Measurements from ENCODE around the gene PTPN13. TPM values are rescaled to one million over a fixed set of nuclear protein-coding genes. Genes with fewer than 3 reads are reported as not detected.

The PTPN13 gene
- total and polyA plus RNA-seq, 8 donors = 2.3 to 38.6 (median 5.4) TPM

GRCh38 chr4:86737244-86737643, 143.1 kb downstream of the PTPN13 start:
- DNase-seq = no peak
- intact Hi-C loops (cut with DNase I; ENCODE audit: low total_unique reads) = no loop called here

GRCh38 chr4:86741846-86742245, 147.7 kb downstream of the PTPN13 start:
- Histone ChIP-seq H3K4me3 (no peak overlapping the region), H3K4me1 (no peaks in the 10 kb centered on the region), H3K27ac (no peak overlapping the region), H3K36me3 (peaks cover 0 to 31% (median 23%) of the 10 kb centered on the region in 4 donors), H3K9me3 (peaks cover 0 to 7% (median 3%) of the 10 kb centered on the region in 4 donors), H3K27me3 (no peaks in the 10 kb centered on the region)
- intact Hi-C loops (cut with DNase I; ENCODE audit: low total_unique reads) = no loop called here
- TF ChIP-seq POLR2AphosphoS5 (IDR thresholded peaks at IDR 0.05) (no peak), CTCF (IDR thresholded peaks at IDR 0.05) (no peak), POLR2A (IDR thresholded peaks at IDR 0.05) (no peak), EP300 (IDR thresholded peaks at IDR 0.05) (no peak)
- 76 to 91% (median 84%) methylated on average over 1 of the region's 1 CpG for WGBS, 5 donors
- no peak for DNase-seq

More at GRCh38 chr4:86737244-86737643, 143.1 kb downstream of the PTPN13 start:
- Histone ChIP-seq H3K27me3 (no peaks in the 10 kb centered on the region), H3K36me3 (peaks cover 0 to 31% (median 22%) of the 10 kb centered on the region in 4 donors), H3K4me1 (no peaks in the 10 kb centered on the region), H3K4me3 (no peak overlapping the region), H3K27ac (no peak overlapping the region), H3K9me3 (peaks cover 0 to 7% (median 3%) of the 10 kb centered on the region in 4 donors)
- TF ChIP-seq POLR2A (IDR thresholded peaks at IDR 0.05) = no peak
- TF ChIP-seq EP300 (IDR thresholded peaks at IDR 0.05) = no peak
- 44 to 67% (median 58%) methylated on average over 1 of the region's 1 CpG for WGBS, 5 donors

- peaks cover 0 to 31% (median 23%) of the 10 kb centered on the region in 4 donors for H3K36me3 ChIP-seq
- H3K27ac ChIP-seq = no peak overlapping the region
- H3K27me3 ChIP-seq = no peaks in the 10 kb centered on the region
- TF ChIP-seq POLR2A (IDR thresholded peaks at IDR 0.05) (no peak), POLR2AphosphoS5 (IDR thresholded peaks at IDR 0.05) (no peak), CTCF (IDR thresholded peaks at IDR 0.05) (no peak), EP300 (IDR thresholded peaks at IDR 0.05) (no peak)
- intact Hi-C loops (cut with DNase I; ENCODE audit: low total_unique reads) = no loop called here
- WGBS, 5 donors = 82 to 87% (median 85%) methylated on average over 2 of the region's 2 CpGs
- no peaks in the 10 kb centered on the region for H3K4me1 ChIP-seq
- no peak overlapping the region for H3K4me3 ChIP-seq
- peaks cover 0 to 7% (median 3%) of the 10 kb centered on the region in 4 donors for H3K9me3 ChIP-seq
- DNase-seq = no peak
These were observed 150.5 kb downstream of the PTPN13 start for GRCh38 chr4:86744570-86744969.

- Histone ChIP-seq H3K27me3 (no peaks in the 10 kb centered on the region), H3K4me1 (no peaks in the 10 kb centered on the region), H3K36me3 (peaks cover 0 to 31% (median 21%) of the 10 kb centered on the region in 4 donors), H3K9me3 (no peaks in the 10 kb centered on the region), H3K4me3 (no peak overlapping the region), H3K27ac (no peak overlapping the region)
- intact Hi-C loops (cut with DNase I; ENCODE audit: low total_unique reads) = no loop called here
- no peak for DNase-seq
- no peak for TF ChIP-seq CTCF (IDR thresholded peaks at IDR 0.05)
These were observed 155.0 kb downstream of the PTPN13 start for GRCh38 chr4:86749121-86749520.

- intact Hi-C loops (cut with DNase I; ENCODE audit: low total_unique reads) = no loop called here
- Histone ChIP-seq H3K4me3 (no peak overlapping the region), H3K9me3 (no peaks in the 10 kb centered on the region), H3K36me3 (peaks cover 0 to 30% (median 16%) of the 10 kb centered on the region in 4 donors), H3K27ac (no peak overlapping the region), H3K27me3 (no peaks in the 10 kb centered on the region), H3K4me1 (no peaks in the 10 kb centered on the region)
- DNase-seq = no peak
- WGBS, 5 donors = 82 to 94% (median 86%) methylated on average over 2 of the region's 2 CpGs
- TF ChIP-seq POLR2AphosphoS5 (IDR thresholded peaks at IDR 0.05) (no peak), POLR2A (IDR thresholded peaks at IDR 0.05) (no peak), EP300 (IDR thresholded peaks at IDR 0.05) (no peak), CTCF (IDR thresholded peaks at IDR 0.05) (no peak)
These were observed 161.3 kb downstream of the PTPN13 start for GRCh38 chr4:86755388-86755787.
